HG03045 (cell line): Measurements from ENCODE around the gene GPC1.

Experiments
- ATAC-seq: cut with Tn5 transposase; IDR thresholded peaks from one replicate; pipeline ENCODE4 v1.9.1; 2021; ENCODE audit warnings: mild to moderate bottlenecking, moderate library complexity; ENCODE audit not compliant: unreplicated experiment

The GPC1 gene

DNA sequence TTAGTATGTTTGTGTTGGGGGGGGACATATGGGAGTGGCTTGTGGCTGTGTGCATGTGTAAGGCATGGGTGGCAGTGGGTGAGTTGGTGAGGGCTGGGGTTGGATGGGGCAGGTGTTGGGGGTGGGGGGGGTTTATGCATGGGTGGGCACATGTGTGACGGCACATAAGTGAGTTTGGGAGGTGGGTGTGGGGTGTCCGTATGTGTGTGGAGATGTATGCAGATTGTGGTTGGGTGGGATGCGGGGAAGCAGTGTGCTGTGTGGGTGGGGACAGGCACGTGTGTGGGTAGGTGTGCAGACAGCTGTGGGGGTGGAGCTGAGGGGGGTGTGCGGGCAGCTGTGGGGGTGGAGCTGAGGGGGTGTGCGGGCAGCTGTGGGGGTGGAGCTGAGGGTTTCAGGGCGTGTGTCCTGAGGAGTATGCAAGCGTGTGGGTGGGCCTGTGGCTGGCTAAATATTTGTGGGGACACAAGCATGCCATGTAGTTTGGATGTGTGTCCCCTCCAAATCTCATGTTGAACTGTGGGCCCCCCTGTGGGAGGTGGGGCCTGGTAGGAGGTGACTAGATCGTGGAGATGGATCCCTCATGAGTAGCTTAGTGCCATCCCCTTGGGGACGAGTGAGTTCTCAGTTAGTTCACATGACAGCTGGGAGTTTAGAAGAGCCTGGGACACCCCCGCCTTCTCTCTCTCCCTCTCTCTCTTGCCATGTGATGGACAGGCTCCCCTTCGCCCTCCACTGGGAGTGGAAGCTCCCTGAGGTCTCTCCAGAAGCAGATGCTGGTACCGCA lies 62.9 kb downstream of the GPC1 start:
- ATAC-seq: no peak

DNA sequence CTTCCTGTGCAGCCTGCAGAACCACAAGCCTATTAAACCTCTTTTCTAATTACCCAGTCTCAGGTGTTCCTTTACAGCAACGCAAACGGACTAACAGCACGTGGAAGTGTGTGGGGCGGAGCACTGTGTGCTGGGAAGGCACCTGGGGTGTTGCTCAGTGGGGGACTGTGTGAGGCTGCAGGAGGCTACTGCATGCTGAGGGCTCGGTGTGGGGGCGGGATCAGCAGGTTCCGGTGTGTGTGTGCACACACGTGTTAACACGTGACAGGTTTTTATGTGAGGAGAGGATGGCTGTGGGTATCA lies 63.4 kb downstream of the GPC1 start:
- no peak for ATAC-seq

DNA sequence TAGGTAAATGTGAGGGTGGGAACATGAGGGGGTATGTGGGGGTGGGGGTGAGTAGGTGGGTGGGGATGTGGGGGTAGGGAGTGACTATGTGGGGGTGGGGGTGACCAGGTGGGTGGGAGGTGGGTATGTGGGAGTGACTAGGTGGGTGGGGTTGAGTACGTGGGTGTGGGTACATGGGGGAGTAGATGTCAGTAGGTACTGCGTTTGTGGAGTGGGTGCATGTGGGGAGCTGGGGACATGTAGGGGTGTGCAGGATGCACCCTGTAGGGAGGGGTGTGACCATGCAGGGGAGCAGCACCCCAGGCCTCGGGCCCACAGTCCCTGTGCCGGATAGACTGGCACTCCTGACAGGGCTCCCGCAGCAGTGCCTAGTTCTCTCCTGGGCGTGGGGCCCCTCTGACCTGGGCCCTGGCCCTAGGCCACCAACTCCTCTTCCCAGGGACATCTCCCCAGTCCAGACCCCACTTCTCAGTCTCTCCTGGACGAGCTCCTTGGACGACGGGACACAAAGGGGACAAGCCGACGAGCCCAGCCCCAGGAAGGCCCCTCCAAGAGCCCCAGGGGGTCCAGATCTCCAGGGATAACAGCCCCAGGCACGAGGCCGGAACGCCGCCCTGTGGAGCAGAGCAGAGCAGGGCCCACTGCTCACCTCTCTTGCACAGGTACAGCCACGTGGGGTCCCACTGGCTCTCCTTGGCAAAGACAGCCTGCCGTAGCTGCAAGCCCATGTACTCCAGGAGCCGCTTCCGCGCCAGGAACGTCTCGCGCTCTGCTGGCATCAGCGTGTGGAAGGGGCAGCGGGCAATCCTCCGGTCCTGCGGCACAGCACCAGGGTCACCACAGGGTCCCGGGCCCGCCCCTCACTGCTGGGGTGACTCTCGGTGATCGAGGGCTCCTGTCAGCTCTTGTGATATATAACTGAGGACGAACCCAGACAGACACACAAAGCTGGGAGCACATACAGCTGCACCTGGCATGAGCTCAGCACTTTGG lies 64.1 kb downstream of the GPC1 start:
- no peak for ATAC-seq

DNA sequence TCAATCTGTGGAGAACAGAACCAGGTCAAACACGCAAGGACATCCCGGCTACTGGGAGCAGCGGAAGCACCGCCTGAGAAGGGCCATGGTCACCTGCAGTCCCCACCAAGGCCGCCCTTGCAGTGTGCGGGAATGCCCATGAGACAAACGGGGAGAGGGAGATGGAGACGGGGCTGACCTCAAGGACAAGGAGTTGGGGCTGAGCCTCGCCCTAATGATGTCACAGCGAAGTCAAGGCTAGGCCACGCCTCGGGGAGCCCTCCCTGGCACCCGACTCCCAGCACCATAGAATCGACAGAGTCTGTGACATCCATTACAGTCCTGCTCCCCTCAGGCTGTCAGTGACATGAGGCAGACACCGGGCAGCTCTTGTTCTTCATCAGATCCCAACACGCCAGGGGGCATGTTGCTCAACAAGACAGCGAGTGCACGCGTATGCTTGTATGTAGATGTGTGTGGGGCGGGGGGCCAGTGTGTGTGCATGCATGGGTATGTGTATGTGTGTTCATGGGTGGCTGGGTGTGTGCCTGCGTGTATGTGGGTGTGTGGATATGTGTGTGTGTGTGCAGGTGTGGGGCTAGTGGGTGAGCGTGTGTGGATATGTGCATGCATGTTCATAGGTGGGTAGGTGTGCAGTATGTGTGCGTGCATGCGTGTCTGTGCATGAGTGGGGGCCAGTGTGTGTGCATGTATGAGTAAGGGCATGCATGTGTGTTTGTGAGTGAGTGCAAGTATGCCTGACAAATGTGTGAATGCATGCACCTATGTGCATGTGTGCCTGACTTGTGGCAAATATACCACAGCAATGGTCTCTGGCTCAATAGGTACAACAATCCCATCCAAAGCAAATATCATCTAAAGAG lies 65.3 kb downstream of the GPC1 start:
- no peak for ATAC-seq

DNA sequence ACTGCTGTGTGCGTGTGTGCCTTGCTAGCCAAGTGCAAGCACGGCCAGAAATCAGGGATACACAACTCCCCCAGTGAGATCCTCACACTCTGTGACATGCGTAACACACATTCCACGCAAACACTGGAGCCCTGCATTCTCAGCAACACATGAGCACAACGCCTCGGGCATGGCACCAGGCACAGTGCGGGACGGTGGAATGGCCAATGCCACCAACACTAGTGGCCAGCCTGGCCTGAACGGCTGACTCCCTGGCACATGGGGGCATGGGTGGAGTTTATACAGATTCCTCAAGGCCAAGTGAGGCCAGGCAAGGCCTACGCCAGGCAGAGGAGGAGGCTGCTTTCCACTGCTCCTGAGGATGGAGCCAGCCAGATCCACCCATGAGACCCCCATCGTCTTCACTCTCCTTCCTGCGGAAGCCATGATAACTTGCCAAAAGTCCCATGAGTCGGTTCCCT lies 66.1 kb downstream of the GPC1 start:
- ATAC-seq: no peak

DNA sequence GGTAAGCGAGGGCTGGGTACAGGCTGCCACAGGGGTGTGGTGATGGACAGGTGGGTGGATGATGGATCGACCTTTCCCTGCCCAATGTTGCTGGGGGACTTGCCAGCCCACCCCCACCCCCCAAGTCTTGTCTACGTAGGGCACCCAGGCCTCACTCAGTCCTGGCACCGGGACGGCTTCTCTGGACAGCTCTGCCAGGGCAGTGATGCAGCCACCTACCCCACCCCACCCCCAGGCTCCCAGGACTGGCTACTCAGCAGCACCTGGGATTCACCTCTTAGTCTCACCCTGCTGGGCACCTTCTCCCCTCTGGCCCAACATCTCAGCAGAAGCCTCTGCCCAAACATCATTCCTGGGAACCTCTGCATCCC lies 66.6 kb downstream of the GPC1 start:
- ATAC-seq: no peak

DNA sequence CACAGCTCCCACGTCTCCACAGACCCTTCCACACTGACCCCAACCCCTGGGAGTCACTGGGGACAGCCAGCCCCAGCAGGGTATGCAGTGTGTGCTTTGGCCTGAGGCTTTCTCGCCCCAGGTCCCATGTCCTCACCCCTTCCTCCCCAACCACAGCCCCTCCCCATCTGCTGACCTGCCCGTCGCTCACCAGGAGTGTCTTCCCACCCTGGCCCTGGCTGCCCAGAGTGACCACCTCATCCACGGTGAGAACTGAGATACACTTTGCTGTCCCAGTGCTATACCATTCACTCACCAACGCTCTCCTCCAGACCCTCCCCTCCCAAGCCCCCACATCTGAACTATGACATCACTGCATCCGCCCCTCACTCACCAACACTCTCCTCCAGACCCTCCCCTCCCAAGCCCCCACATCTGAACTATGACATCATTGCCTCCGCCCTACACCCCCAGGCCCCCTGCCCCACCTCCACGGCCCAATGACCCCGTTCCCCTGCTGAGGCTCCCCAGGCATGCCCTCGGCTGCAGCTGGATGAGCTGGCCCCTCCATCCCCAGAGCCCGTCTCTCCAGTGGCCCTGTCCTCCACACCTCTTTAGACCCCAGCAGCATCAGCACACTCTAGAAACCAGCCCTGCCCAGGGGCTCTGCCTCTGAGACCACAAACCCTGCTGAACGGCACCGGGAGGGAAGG lies 67.1 kb downstream of the GPC1 start:
- ATAC-seq: no peak

DNA sequence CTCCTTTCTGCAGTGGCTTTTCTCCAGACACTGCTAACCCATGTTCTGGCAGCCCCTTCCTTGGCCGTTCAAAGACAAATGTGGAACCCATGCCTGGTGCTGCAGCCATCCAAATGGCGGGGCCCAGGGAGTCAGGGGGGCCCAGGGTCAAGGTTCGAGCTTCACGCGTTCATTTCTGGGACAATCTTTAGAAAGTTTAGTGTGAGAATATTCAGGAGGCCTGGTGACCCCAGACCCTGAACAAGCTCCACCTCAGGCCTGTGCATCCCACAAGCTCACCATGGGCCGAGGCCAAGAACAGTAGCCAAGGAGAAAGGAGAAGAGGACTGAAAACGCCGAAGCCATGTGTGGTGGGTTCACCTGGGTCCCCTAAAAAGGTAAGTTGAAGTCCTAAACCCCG lies 67.9 kb downstream of the GPC1 start:
- ATAC-seq: no peak

DNA sequence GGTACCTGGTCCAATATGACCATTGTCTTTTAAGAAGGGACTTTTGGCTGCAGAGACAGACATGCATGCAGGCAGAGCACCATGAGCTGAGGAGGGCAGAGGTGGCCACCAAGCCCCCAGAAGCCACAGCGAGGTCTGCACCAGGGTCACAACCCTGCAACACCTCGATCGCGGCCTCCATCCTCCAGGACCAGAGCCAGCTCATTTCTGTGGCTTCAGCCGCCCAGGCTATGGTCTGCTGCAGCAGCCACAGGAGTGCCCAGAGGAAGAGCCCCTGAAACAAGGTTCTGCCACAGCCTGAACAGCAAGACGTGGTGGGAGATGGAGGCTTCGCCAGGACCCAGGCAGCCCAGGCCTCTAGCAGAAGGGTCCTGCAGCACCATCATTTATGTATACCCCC lies 68.4 kb downstream of the GPC1 start:
- ATAC-seq: no peak

DNA sequence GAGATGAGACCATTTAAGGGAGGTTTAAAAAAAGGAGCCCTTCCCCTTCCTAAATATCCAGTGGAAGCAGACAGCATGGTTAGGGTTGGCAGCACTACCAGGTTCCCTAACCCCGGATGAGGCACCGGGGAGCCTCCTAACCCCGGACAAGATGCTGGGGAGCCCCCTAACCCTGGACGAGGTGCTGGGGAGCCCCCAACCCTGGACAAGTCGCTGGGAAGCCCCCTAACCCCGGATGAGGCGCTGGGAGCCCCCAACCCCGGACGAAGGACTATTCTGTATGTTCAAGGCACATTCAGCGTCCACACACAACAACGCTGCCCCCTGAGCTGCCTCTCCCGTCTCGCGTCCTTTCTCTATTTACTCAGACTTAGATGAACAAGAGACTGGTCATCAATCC lies 70.4 kb downstream of the GPC1 start:
- no peak for ATAC-seq

DNA sequence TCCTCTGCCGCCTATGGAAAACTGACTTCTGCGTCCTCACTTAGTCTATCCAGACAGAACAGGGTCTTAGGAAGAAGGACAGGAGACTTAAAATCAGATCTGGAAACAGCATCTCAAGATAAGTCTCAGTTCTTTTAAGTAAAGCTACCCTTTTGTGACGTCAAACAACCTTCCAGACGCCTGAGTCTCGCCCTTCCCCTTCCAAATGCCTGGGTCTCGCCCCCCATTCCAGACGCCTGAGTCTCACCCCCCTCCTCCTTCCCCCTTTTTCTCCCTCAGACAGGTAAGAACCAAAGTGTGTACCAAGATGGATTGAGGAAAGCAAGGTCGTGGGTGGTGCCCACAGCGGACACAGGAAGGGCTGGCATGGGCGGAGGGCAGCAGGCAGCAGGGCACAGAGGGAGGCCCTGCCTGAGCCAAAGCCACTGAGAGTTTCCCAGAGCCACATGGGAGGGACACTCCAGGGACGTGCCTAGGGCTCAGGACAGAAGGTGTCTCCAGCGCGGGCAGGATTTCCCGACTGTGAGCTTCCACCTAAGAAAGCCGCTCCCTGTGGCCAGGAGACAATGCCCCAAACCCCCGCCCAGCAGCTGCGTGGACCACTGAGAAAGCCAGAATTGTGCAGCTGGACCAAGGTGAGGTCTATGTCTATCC lies 71.1 kb downstream of the GPC1 start:
- no peak for ATAC-seq

DNA sequence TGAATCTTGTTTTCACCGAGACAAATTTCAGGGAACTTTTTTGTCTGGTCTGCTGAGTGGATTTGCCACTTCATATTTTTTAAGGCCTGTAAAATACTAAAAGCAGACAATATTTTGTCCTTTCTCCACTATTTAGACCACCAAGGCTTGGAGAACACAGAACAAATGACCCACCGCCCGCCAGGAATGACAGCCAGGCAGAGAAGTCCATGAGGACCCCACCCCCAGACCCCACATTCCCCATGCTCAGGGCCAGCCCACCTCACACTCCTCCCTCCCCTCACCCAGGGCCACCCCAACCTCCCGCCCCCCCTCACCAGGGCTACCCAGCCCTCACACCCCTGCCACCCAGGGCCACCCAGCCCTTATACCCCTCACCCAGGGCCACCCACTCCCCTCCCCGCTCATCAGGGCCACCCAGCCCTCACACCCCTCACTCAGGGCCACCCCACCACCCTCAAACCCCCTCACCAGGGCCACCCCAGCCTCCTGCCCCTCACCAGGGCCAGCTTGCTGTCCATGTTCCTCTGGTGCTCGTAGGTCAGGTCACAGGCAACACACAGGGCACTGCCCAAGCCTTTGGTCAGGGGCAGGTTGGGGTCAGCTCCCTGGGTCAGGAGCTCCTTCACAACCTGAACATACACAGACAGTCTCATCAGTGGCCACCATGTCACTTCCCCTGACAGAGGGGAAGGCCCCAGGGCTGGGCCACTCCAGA lies 71.8 kb downstream of the GPC1 start:
- no peak for ATAC-seq

DNA sequence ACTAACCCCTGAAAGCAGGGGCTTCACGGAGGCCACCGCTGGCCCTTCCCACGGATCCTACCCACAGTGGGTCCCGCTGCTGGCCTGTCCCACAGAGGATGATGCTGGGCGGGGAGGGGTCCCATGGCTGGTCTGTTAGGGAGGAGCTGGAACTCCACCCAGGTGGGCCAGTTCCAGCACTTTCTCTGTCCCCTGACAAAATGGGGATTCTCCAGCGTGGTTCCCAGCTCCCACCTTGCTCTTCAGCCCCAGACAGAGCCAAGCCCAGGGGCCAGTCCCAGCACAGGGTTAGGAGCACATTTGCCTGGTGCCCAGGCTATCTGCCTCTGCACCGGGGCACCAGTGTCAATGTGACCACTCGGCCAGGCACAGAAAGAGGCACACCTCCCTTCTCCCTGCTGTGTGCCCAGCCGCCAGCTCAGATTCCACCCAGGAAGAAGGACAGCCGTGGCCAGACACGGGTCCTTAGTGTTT lies 72.4 kb downstream of the GPC1 start:
- no peak for ATAC-seq

DNA sequence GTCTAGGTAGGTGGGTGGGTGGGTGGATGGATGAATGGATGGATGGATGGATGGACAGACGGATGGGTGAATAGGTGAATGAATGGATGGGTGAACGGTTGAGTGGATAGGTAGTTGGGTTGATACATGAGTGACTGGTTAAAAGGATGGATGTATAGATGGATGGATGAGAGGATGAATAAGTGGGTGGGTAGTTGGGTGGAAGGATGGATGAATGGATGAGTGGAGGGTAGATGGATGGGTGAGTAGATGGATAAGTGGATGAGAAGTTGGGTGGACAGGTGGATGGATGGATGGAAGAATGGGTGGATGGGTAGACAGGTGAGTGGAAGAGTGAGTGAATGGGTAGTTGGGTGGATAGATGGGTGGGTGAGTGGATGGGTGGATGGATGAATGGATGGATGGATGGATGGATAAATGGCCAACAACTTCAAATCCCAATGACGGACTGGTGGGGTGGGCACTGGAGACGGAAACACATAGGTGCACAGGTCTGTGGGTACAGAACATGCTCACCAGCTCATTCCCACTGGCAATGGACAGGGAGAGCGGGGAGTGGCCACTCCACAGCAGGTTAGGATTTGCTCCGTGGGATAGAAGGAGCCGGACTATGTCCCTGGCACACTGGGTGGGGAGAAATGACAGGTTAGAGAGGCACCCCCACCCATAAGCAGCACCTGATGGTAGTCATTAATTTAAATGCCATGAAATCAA lies 73.5 kb downstream of the GPC1 start:
- ATAC-seq: no peak

DNA sequence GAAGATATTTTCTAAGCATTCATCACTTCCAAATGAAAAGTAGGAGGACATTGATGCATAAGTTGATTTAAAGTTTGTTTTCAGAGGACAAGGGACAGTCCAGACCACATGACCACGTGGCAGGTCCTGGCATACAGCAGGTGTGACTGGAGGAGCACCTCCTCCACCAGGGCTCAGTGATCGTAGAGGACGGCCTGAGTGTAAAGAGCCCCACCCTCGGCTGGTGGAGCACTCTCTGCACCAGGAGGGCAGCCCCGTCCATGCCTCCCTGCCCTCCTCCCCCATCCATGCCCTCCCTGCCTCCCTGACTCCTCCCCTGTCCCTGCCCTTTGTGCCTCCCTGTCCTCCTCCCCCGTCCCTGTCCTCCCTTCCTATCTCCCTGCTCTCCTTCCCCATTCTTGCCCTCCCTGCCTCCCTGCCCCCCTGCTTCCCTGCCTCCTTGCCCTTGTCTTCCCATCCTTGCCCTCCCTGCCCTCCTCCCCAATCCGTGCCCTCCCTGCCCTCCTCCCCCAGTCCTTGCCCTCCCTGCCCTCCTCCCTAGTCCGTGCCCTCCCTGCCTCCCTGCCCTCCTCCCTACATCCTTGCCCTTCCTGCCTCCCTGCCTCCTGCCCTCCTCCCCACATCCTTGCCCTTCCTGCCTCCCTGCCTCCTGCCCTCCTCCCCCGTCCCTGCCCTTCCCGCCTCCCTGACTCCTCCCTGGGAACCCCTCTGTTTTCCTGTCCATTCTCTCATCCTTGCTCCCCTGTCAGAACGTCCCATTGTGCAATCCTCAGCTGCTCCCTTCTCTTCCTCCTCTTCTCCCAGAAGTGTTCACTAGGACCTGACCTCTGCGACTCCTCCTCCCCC lies 74.4 kb downstream of the GPC1 start:
- ATAC-seq: no peak

DNA sequence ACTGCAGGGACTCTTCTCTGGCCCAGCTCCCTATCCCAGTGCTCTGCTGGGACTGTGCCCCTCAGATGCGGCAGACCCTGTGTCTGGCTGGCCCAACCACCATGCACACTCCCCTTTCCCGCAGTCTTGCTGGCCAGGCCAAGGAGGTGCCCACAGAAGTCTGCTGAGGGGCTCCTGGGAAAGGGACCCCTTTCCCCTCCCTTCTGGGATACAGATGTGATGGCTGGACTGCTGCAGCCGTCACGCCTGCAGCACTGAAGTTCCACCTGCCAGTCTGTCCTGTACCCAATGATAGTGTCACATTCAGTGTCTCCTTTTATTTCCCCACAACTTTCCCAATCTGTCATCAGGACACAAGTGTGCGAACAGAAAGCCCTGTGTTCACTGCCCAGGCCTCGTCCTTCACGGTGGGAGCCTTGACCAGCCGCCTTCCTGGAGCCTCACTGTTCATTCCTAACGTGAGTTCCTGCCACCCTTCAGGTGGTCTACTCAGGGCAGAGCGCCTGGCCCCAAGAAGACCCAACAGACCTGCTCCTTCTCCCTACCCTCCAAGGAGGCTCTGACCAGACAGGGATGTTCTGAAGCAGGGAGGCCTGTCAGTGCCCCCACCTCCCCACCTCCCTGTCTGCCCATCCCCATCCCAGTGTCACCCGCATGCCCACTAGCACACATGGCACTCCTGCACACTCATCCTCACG lies 75.2 kb downstream of the GPC1 start:
- ATAC-seq: no peak
